ENCODE data around the gene BDKRB1.

DNA sequence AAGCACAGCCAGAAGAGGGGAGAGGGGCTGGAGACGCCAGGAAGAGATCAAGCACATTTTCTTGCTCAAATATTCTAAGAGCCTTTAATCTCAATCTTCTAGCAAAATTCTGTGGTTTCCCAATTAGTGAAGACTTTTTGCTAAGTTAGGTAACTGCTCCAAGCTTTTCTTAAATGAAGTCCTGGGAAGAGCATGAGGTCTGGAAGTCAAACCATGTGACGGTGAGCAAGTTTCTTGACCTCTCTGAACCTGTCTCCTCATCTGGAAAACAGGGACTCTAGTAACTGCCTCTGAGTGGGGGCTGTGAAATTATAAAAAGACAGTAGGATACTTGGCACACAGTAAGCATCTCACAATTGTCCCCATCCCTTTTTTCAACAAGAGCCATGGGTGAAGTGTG lies 24.1 kb downstream of the BDKRB1 start:
- TF ChIP-seq, protein P1, sequence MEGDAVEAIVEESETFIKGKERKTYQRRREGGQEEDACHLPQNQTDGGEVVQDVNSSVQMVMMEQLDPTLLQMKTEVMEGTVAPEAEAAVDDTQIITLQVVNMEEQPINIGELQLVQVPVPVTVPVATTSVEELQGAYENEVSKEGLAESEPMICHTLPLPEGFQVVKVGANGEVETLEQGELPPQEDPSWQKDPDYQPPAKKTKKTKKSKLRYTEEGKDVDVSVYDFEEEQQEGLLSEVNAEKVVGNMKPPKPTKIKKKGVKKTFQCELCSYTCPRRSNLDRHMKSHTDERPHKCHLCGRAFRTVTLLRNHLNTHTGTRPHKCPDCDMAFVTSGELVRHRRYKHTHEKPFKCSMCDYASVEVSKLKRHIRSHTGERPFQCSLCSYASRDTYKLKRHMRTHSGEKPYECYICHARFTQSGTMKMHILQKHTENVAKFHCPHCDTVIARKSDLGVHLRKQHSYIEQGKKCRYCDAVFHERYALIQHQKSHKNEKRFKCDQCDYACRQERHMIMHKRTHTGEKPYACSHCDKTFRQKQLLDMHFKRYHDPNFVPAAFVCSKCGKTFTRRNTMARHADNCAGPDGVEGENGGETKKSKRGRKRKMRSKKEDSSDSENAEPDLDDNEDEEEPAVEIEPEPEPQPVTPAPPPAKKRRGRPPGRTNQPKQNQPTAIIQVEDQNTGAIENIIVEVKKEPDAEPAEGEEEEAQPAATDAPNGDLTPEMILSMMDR (conservative IDR thresholded peaks at IDR 0.05) = no peak
- TF ChIP-seq ZFX (IDR thresholded peaks at IDR 0.05) = no peak
